Measurements from ENCODE around the gene OR52B2.

DNA sequence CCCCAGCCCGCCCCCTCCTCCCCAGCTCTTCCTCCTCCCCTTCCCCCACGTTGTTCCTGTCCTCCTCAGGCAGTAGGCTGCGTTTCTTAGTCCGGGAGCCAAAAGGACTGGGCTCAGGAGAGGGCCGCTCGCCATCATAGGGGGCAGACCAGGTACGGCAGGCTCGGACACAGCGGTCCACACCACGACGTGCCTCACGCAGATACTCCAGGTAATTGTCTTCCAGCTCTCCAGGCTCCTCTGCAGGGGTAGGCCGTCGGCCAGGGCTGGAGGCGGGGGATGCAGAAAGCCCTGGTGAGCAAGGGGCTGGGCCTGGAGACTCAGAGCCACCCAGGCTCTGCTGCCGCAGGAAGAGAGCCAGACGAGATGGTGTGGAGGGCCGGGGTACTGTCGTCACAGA, 47.6 kb upstream of the OR52B2 start:
- TF ChIP-seq, protein P1, sequence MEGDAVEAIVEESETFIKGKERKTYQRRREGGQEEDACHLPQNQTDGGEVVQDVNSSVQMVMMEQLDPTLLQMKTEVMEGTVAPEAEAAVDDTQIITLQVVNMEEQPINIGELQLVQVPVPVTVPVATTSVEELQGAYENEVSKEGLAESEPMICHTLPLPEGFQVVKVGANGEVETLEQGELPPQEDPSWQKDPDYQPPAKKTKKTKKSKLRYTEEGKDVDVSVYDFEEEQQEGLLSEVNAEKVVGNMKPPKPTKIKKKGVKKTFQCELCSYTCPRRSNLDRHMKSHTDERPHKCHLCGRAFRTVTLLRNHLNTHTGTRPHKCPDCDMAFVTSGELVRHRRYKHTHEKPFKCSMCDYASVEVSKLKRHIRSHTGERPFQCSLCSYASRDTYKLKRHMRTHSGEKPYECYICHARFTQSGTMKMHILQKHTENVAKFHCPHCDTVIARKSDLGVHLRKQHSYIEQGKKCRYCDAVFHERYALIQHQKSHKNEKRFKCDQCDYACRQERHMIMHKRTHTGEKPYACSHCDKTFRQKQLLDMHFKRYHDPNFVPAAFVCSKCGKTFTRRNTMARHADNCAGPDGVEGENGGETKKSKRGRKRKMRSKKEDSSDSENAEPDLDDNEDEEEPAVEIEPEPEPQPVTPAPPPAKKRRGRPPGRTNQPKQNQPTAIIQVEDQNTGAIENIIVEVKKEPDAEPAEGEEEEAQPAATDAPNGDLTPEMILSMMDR (conservative IDR thresholded peaks at IDR 0.05; ENCODE audit: low read length), result no peak
- TF ChIP-seq EZH2phosphoT487 (IDR thresholded peaks at IDR 0.05; ENCODE audit: borderline replicate concordance), result no peak
